H9 (cell line): Measurements from ENCODE around the gene YPEL3. TPM values are rescaled to one million over a fixed set of nuclear protein-coding genes. Genes with fewer than 3 reads are reported as not detected.

Experiments used
- DNase-seq: peaks from one replicate; pipeline ENCODE4 v3.0.0-alpha.2; 2017
- H2AFZ ChIP-seq: one replicate; pipeline ENCODE4 v1.6.1; 2013; ENCODE audit warnings: mild to moderate bottlenecking, low read length, control low read depth, moderate library complexity
- H2AK5ac ChIP-seq: 2 replicates; pipeline ENCODE4 v1.6.1; 2013; ENCODE audit warnings: low read length, control low read depth, mixed read lengths; ENCODE audit not compliant: insufficient read length
- H2BK120ac ChIP-seq: one replicate; pipeline ENCODE4 v1.6.1; 2013; ENCODE audit warnings: low read depth, mild to moderate bottlenecking, low read length, control low read depth, inconsistent platforms; ENCODE audit not compliant: poor library complexity, severe bottlenecking
- H2BK12ac ChIP-seq: 2 replicates; pipeline ENCODE4 v1.6.1; 2013; ENCODE audit warnings: low read length, control low read depth, mixed read lengths, low read depth; ENCODE audit not compliant: insufficient read length
- H2BK15ac ChIP-seq: 2 replicates; pipeline ENCODE4 v1.6.1; 2013; ENCODE audit warnings: low read depth, low read length, control low read depth
- H2BK20ac ChIP-seq: one replicate; pipeline ENCODE4 v1.6.1; 2013; ENCODE audit warnings: low read depth, mild to moderate bottlenecking, low read length, control low read depth, inconsistent platforms; ENCODE audit not compliant: poor library complexity, severe bottlenecking
- H2BK5ac ChIP-seq: 2 replicates; pipeline ENCODE4 v1.6.1; 2013; ENCODE audit warnings: low read length, control low read depth, mixed read lengths; ENCODE audit not compliant: insufficient read length
- H3K14ac ChIP-seq: 2 replicates; pipeline ENCODE4 v1.6.1; 2013; ENCODE audit warnings: low read length, control low read depth; ENCODE audit not compliant: insufficient read depth
- H3K18ac ChIP-seq: 2 replicates; pipeline ENCODE4 v1.6.1; 2013; ENCODE audit warnings: low read depth, mild to moderate bottlenecking, mixed read lengths, low read length, control low read depth; ENCODE audit not compliant: insufficient read length
- H3K23ac ChIP-seq: 2 replicates; pipeline ENCODE4 v1.6.1; 2013; ENCODE audit warnings: low read length, control low read depth, mixed read lengths, low read depth; ENCODE audit not compliant: insufficient read length
- H3K23me2 ChIP-seq: 2 replicates; pipeline ENCODE4 v1.6.1; 2013; ENCODE audit warnings: low read depth, mild to moderate bottlenecking, mixed read lengths, low read length, control low read depth; ENCODE audit not compliant: insufficient read length, poor library complexity, severe bottlenecking
- H3K27ac ChIP-seq: 2 replicates; pipeline ENCODE4 v1.5.1; 2013; ENCODE audit warnings: low read length, control low read depth, mixed read lengths, low read depth; ENCODE audit not compliant: insufficient read length
- H3K27me3 ChIP-seq: 2 replicates; pipeline ENCODE4 v1.6.1; 2013; ENCODE audit warnings: low read length, control low read depth, inconsistent platforms; ENCODE audit not compliant: insufficient read depth
- H3K4ac ChIP-seq: 2 replicates; pipeline ENCODE4 v1.6.1; 2013; ENCODE audit warnings: low read depth, mild to moderate bottlenecking, control low read depth, inconsistent platforms, low read length, moderate library complexity
- H3K4me1 ChIP-seq: 2 replicates; pipeline ENCODE4 v1.6.1; 2013; ENCODE audit warnings: low read length, control low read depth, inconsistent platforms; ENCODE audit not compliant: insufficient read depth
- H3K4me2 ChIP-seq: 2 replicates; pipeline ENCODE4 v1.6.1; 2013; ENCODE audit warnings: low read length, control low read depth, mixed read lengths; ENCODE audit not compliant: insufficient read length, insufficient read depth
- H3K56ac ChIP-seq: 2 replicates; pipeline ENCODE4 v1.6.1; 2013; ENCODE audit warnings: low read depth, mild to moderate bottlenecking, mixed read lengths, low read length, control low read depth; ENCODE audit not compliant: insufficient read length
- H3K79me1 ChIP-seq: 2 replicates; pipeline ENCODE4 v1.6.1; 2013; ENCODE audit warnings: low read depth, mild to moderate bottlenecking, moderate library complexity, low read length, control low read depth, inconsistent platforms; ENCODE audit not compliant: insufficient read depth, poor library complexity, severe bottlenecking
- H3K79me2 ChIP-seq: 2 replicates; pipeline ENCODE4 v1.6.1; 2013; ENCODE audit warnings: low read length, control low read depth, inconsistent platforms; ENCODE audit not compliant: insufficient read depth
- H3K9ac ChIP-seq: 2 replicates; pipeline ENCODE4 v1.6.1; 2013; ENCODE audit warnings: low read length, control low read depth, mixed read lengths; ENCODE audit not compliant: insufficient read length; ENCODE audit errors: extremely low read depth
- H3K9me3 ChIP-seq: one replicate; pipeline ENCODE4 v1.6.1; 2013; ENCODE audit warnings: low read depth, low read length, inconsistent platforms; ENCODE audit not compliant: control insufficient read depth
- H3T11ph ChIP-seq: one replicate; pipeline ENCODE4 v1.6.1; 2013; ENCODE audit warnings: mild to moderate bottlenecking, low read length, control low read depth, inconsistent platforms
- H4K20me1 ChIP-seq: one replicate; pipeline ENCODE4 v1.6.1; 2013; ENCODE audit not compliant: control insufficient read depth, insufficient read length, insufficient read depth
- H4K5ac ChIP-seq: 2 replicates; pipeline ENCODE4 v1.6.1; 2013; ENCODE audit warnings: low read depth, mild to moderate bottlenecking, mixed read lengths, low read length, control low read depth; ENCODE audit not compliant: insufficient read length
- H4K8ac ChIP-seq: replicated peaks from 2 replicates; pipeline ENCODE4 v1.6.1; 2013; ENCODE audit warnings: low read length, control low read depth, mixed read lengths, low read depth; ENCODE audit not compliant: insufficient read length
- H4K91ac ChIP-seq: 2 replicates; pipeline ENCODE4 v1.6.1; 2013; ENCODE audit warnings: low read depth, mild to moderate bottlenecking, moderate library complexity, mixed read lengths, low read length, control low read depth; ENCODE audit not compliant: insufficient read length
- H3K27ac Mint-ChIP-seq, 3 experiments: 2 replicates in 2 of 3; 3 replicates in 1 of 3; pipeline ENCODE4 v1.8.0; 2020 to 2021; ENCODE audit warnings: mixed read lengths in 3 of 3, mild to moderate bottlenecking in 1 of 3, moderate library complexity in 1 of 3
- H3K27me3 Mint-ChIP-seq: 2 replicates; pipeline ENCODE4 v1.8.0; 2021; ENCODE audit warnings: low read depth, mild to moderate bottlenecking, moderate library complexity, mixed read lengths
- H3K36me3 Mint-ChIP-seq, 3 experiments: 2 replicates in 2 of 3; 3 replicates in 1 of 3; pipeline ENCODE4 v1.8.0; 2020 to 2021; ENCODE audit warnings: low read depth in 3 of 3, mixed read lengths in 3 of 3; ENCODE audit not compliant: insufficient read depth in 1 of 3
- H3K4me1 Mint-ChIP-seq, 2 experiments: 2 replicates each; pipeline ENCODE4 v1.8.0; 2020; ENCODE audit warnings: mixed read lengths in 2 of 2
- H3K4me3 Mint-ChIP-seq, 2 experiments: 2 replicates in 1 of 2; 3 replicates in 1 of 2; pipeline ENCODE4 v1.8.0; 2020 to 2021; ENCODE audit warnings: mild to moderate bottlenecking in 2 of 2, mixed read lengths in 2 of 2, moderate library complexity in 1 of 2
- H3K9me3 Mint-ChIP-seq, 2 experiments: 2 replicates in 1 of 2; 3 replicates in 1 of 2; pipeline ENCODE4 v1.8.0; 2020; ENCODE audit warnings: mild to moderate bottlenecking in 2 of 2, mixed read lengths in 2 of 2, moderate library complexity in 1 of 2
- WGBS: extraction: QIAGEN DNeasy Blood & Tissue Kit; methylation state at CpG from one replicate; pipeline ENCODE4 v1.1.7; 2013; ENCODE audit warnings: missing lambda C conversion rate, low lambda C conversion rate, mixed read lengths; ENCODE audit not compliant: insufficient read length; ENCODE audit errors: extremely low coverage; 5-methylcytosine and 5-hydroxymethylcytosine counted together
- total RNA-seq: library from RNA; stranded (reverse); gene quantifications from 2 replicates; pipeline ENCODE4 v1.2.1, GENCODE V29; 2021
- TF ChIP-seq, protein P1 (sequence below): fragments of 200-600 bp; sonication (generic); conservative IDR thresholded peaks from 3 replicates; pipeline ENCODE4 v1.8.0; 2021; ENCODE audit warnings: antibody characterized with exemption, mild to moderate bottlenecking

Gene YPEL3
- total RNA-seq, 1 experiment from 2014 or later, result 27.5 TPM

DNA sequence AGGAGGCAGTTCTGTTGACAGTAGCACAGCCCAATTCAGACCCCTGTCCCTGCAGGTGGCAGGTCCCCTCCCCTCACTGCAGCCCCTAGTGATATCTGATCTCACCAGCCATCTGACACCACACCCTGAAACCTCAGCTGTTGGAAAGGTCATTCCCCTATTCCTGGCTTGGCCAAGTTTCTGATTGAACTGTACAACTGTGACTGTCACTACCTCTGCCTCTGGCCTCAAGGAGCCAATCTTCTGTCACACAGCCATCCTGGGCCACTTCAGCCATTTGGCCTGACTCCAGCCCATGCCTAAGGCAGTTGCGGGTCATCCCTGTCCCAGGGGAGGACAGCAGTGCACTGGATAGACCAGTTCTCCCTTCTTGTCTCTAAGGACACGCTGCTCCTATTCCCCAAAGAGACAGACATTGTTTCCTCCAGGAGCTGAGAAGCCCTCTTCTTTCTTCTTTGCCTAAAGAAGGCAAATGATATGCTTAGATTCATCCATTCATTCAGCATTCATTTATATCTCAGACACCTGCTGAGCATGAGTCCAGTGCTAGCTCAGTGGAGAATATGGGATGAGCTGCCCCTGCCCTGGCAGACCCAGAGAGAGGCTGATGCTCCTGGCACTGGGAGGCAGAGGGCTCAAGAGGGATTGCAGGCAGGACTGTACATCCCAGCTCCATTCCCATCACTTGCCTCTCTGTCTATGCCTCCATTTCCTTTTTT is 35.0 kb downstream of the YPEL3 start:
- H3K36me3 Mint-ChIP-seq, result peaks cover 0 to 4% (median 0%) of the 10 kb centered on the region in 3 experiments; a peak in 2 of 7 replicates
- Histone ChIP-seq H4K20me1 (no peaks in the 10 kb centered on the region), H3K79me1 (no peaks in the 10 kb centered on the region), H3K27me3 (no peaks in the 10 kb centered on the region), H3T11ph (no peak overlapping the region), H3K18ac (no peak overlapping the region), H3K14ac (no peak overlapping the region), H3K23ac (no peak overlapping the region), H2BK15ac (no peak overlapping the region), H2BK20ac (no peak overlapping the region), H2AK5ac (no peak overlapping the region), H4K5ac (no peak overlapping the region), H2BK12ac (no peak overlapping the region), H2BK5ac (no peak overlapping the region), H3K79me2 (peaks cover 3% of the 10 kb centered on the region; the same call in 1 of the 2 replicates), H3K27ac (no peak overlapping the region), H4K91ac (no peak overlapping the region), H4K8ac (no peak overlapping the region), H3K4me1 (no peaks in the 10 kb centered on the region), H3K9ac (no peak overlapping the region), H3K9me3 (no peaks in the 10 kb centered on the region), H3K56ac (no peak overlapping the region), H2BK120ac (no peak overlapping the region), H3K23me2 (peaks cover 12% of the 10 kb centered on the region), H2AFZ (no peak overlapping the region), H3K4ac (no peak overlapping the region), H3K4me2 (no peak overlapping the region)
- no peaks in the 10 kb centered on the region for H3K27me3 Mint-ChIP-seq
- H3K9me3 Mint-ChIP-seq, result no peaks in the 10 kb centered on the region
- peak overlapping the region in 1 of 2 experiments; percentile 1; a peak in 1 of 5 replicates for H3K4me3 Mint-ChIP-seq
- TF ChIP-seq, protein P1, sequence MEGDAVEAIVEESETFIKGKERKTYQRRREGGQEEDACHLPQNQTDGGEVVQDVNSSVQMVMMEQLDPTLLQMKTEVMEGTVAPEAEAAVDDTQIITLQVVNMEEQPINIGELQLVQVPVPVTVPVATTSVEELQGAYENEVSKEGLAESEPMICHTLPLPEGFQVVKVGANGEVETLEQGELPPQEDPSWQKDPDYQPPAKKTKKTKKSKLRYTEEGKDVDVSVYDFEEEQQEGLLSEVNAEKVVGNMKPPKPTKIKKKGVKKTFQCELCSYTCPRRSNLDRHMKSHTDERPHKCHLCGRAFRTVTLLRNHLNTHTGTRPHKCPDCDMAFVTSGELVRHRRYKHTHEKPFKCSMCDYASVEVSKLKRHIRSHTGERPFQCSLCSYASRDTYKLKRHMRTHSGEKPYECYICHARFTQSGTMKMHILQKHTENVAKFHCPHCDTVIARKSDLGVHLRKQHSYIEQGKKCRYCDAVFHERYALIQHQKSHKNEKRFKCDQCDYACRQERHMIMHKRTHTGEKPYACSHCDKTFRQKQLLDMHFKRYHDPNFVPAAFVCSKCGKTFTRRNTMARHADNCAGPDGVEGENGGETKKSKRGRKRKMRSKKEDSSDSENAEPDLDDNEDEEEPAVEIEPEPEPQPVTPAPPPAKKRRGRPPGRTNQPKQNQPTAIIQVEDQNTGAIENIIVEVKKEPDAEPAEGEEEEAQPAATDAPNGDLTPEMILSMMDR, result no peak
- H3K4me1 Mint-ChIP-seq, result peaks cover 16 to 18% of the 10 kb centered on the region in 2 experiments
- no CpG with 5 or more reads among the region's 2 CpGs for WGBS
- peak overlapping the region in 2 of 3 experiments; percentile 22 to 70; a peak in 3 of 7 replicates for H3K27ac Mint-ChIP-seq
- no peak for DNase-seq
